ENCODE measurements around the gene EEF1E1.

The EEF1E1 gene

DNA sequence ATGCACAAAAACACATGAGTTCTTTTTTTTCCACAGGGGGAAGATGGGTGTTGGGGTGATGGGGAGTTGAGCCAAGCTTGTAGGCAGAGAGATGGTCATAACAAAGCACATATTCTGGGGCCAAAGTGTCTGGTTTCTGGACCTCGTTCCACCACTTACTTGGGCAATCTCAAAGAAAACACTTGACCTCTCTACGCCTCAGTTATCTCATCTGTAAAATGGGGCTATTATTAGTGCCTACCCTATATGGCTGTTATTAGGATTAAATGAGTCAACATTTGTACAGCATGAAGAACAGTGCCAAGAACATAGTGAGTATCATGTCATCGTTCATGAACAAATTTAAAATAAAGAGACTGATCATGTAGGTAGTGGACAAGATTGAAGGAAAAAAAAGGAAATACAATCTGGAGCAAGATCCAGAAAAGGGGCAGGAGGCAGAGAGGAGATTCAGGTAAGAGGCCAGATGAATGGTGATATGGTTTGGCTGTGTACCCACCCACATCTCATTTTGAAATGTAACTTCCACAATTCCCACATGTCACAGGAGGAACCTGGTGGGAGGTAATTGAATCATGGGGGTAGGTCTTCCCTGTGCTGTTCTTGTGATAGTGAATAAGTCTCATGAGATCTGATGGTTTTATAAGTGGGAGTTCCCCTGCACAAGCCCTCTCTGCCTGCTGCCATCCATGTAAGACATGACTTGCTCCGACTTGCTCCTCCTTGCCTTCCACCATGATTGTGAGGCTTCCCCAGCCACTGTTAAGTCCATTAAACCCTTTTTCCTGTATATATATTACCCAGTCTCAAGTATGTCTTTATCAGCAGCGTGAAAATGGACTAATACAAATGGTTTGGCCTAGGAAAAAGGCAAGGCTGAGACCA is 14.2 kb downstream of the EEF1E1 start:
- no peak overlapping the region for H3K4me3 ChIP-seq (ENCODE audit: low read length)
- H3K4me1 ChIP-seq (ENCODE audit: control insufficient read depth, insufficient read depth, low read length): peaks cover 27% of the 10 kb centered on the region
- no peak overlapping the region for H3K4me2 ChIP-seq (ENCODE audit: low read length)
- no peak overlapping the region for H3K9ac ChIP-seq (ENCODE audit: low read depth, low read length)
- peaks cover 47% of the 10 kb centered on the region for H3K36me3 ChIP-seq (ENCODE audit: insufficient read depth, low read length)
- H3K9me3 ChIP-seq (replicated peaks; ENCODE audit: low read length): no peaks in the 10 kb centered on the region
- H3K27me3 ChIP-seq (ENCODE audit: control insufficient read depth, insufficient read depth, low read length): no peaks in the 10 kb centered on the region

DNA sequence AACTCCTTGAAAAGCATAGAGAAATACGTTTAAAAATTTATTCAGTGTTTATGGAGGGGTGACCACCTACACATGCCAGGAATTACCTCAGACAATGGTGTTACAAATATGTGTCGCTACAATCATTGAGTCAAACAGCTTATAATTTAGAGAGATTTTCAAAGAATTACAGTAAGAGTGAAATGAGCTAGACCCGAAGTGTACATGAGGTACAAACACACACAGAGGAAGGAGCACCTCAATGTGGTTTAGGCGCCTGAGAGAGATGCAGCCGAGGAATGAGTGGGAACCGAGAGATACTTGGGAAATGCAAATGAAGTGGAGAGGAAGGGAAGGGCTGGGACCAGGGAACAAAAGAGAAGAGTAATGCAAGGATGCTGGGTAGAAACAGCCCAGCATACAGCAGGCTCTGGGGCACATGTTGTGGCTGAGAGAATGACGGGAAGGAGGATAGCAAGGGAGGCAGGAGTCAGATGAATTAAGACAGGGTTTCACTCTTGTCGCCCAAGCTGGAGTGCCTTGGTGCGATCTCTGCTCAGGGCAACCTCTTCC is 15.5 kb downstream of the EEF1E1 start:
- Histone ChIP-seq H3K9me3 (replicated peaks; ENCODE audit: low read length) (no peaks in the 10 kb centered on the region), H3K4me2 (ENCODE audit: low read length) (no peak overlapping the region), H3K4me1 (ENCODE audit: control insufficient read depth, insufficient read depth, low read length) (peaks cover 39% of the 10 kb centered on the region), H3K4me3 (ENCODE audit: low read length) (no peak overlapping the region), H3K27me3 (ENCODE audit: control insufficient read depth, insufficient read depth, low read length) (no peaks in the 10 kb centered on the region), H3K36me3 (ENCODE audit: insufficient read depth, low read length) (peaks cover 40% of the 10 kb centered on the region), H3K9ac (ENCODE audit: low read depth, low read length) (no peak overlapping the region)

DNA sequence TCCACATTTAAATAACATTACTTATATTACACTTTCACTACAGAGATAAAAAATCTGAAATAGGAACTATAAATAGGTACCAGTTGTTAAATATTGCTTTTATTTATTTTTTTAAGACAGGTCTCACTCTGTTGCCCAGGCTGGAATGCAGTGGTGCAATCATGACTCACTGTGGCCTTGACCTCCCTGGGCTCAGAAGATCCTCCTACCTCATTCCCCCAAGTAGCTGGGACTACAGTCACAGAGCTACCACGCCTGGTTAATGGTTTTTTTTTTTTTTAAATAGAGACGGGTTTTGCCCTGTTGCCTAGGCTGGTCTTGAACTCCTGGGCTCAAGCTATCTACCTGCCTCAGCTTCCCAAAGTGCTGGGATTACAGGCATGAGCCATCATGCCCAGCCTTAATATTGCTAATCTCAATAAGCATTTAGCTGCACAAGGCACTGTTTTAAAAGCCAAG is 17.3 kb downstream of the EEF1E1 start:
- Histone ChIP-seq H3K36me3 (ENCODE audit: insufficient read depth, low read length) (peaks cover 22% of the 10 kb centered on the region), H3K4me1 (ENCODE audit: control insufficient read depth, insufficient read depth, low read length) (peaks cover 53% of the 10 kb centered on the region), H3K9ac (ENCODE audit: low read depth, low read length) (peak overlapping the region; percentile 72), H3K9me3 (replicated peaks; ENCODE audit: low read length) (no peaks in the 10 kb centered on the region), H3K27me3 (ENCODE audit: control insufficient read depth, insufficient read depth, low read length) (no peaks in the 10 kb centered on the region), H3K4me2 (ENCODE audit: low read length) (peak overlapping the region; percentile 76), H3K4me3 (ENCODE audit: low read length) (peak overlapping the region; percentile 6)

DNA sequence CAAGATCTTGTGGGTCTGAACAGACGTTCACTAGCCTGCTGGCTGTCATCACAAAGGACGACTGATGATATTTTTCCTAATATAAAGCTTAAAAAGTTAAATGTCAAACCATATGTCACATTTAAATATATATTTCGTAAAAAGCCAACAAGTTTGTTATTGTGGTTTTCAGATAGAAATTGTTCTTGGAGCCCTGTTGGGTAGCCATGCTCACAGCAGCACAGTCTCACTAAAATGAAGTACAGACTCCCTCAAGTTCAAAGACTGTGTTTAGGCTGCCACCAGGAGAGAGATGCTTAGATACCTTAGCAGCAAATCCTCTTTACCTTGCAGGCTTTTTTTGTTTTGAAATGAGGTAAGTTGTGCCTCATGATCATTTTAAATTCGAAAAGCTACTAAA is 17.8 kb downstream of the EEF1E1 start:
- peaks cover 19% of the 10 kb centered on the region for H3K36me3 ChIP-seq (ENCODE audit: insufficient read depth, low read length)
- peak overlapping the region; percentile 76 for H3K4me2 ChIP-seq (ENCODE audit: low read length)
- no peaks in the 10 kb centered on the region for H3K9me3 ChIP-seq (replicated peaks; ENCODE audit: low read length)
- H3K4me1 ChIP-seq (ENCODE audit: control insufficient read depth, insufficient read depth, low read length): peaks cover 58% of the 10 kb centered on the region
- no peaks in the 10 kb centered on the region for H3K27me3 ChIP-seq (ENCODE audit: control insufficient read depth, insufficient read depth, low read length)
- H3K4me3 ChIP-seq (ENCODE audit: low read length): peak overlapping the region; percentile 6
- H3K9ac ChIP-seq (ENCODE audit: low read depth, low read length): peak overlapping the region; percentile 72

DNA sequence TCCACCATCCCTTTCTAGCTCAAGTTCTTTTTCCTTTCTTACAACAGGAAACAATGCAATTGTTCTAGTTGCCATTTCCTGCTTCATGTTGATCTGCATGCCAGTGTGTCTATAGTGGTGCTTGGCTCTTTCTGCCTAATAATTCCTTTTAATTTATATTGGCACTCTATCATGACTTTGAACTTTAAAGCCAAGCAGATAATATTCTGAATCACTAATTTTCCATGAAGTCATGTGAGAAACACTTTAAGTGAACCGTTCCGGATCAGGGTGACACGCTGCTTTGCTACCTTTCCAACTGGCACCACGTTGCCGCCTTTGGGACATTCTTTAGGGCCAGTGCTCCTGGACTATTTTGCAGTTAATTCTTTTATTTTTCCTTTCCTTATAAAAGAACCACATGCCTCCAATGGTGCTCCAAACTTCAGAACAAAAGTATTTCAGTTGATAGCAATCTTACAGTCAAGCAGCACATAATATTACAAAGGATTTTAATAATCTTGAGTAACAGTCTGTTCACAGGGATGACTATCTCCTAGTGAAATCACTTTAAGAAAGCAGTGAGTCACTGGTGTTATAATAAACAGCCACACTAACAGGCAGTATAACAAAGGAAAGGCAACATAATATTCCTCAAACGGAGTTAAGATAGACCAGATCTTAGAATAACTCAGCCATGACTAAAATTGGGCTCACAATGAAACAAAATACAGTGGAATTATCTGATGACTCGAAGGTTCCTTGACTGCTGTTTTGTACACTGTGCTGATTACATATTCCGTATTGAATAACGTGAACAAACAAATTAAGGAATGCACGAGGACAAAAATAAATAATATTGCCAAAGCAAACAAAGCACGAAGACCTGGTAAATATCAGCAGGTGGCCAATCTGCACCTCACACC is 19.1 kb downstream of the EEF1E1 start:
- Histone ChIP-seq H3K4me3 (ENCODE audit: low read length) (peak overlapping the region; percentile 42), H3K4me2 (ENCODE audit: low read length) (peak overlapping the region; percentile 76), H3K9me3 (replicated peaks; ENCODE audit: low read length) (no peaks in the 10 kb centered on the region), H3K4me1 (ENCODE audit: control insufficient read depth, insufficient read depth, low read length) (peaks cover 59% of the 10 kb centered on the region), H3K27me3 (ENCODE audit: control insufficient read depth, insufficient read depth, low read length) (no peaks in the 10 kb centered on the region), H3K9ac (ENCODE audit: low read depth, low read length) (peak overlapping the region; percentile 72), H3K36me3 (ENCODE audit: insufficient read depth, low read length) (peaks cover 6% of the 10 kb centered on the region)

DNA sequence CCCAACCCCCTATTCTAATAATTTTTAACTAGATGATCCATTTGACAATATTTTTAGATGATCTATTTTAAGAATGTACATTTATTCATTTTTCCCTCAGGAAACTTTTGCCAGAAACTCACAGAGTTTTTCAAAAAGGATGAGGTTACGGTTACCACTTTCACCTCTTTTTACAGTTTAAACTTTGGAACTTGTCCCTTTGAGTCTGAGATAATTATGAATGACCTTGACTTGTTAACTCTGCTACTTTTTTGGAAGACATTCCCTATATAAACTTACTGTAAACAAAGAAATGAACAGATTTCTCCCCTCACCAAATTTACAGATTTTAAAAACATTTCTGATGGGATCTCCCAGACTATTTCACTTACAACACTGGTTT is 19.8 kb downstream of the EEF1E1 start:
- Histone ChIP-seq H3K9ac (ENCODE audit: low read depth, low read length) (peak overlapping the region; percentile 72), H3K4me1 (ENCODE audit: control insufficient read depth, insufficient read depth, low read length) (peaks cover 59% of the 10 kb centered on the region), H3K27me3 (ENCODE audit: control insufficient read depth, insufficient read depth, low read length) (no peaks in the 10 kb centered on the region), H3K4me2 (ENCODE audit: low read length) (peak overlapping the region; percentile 71), H3K4me3 (ENCODE audit: low read length) (peak overlapping the region; percentile 8), H3K36me3 (ENCODE audit: insufficient read depth, low read length) (peaks cover under 1% of the 10 kb centered on the region), H3K9me3 (replicated peaks; ENCODE audit: low read length) (no peaks in the 10 kb centered on the region)

DNA sequence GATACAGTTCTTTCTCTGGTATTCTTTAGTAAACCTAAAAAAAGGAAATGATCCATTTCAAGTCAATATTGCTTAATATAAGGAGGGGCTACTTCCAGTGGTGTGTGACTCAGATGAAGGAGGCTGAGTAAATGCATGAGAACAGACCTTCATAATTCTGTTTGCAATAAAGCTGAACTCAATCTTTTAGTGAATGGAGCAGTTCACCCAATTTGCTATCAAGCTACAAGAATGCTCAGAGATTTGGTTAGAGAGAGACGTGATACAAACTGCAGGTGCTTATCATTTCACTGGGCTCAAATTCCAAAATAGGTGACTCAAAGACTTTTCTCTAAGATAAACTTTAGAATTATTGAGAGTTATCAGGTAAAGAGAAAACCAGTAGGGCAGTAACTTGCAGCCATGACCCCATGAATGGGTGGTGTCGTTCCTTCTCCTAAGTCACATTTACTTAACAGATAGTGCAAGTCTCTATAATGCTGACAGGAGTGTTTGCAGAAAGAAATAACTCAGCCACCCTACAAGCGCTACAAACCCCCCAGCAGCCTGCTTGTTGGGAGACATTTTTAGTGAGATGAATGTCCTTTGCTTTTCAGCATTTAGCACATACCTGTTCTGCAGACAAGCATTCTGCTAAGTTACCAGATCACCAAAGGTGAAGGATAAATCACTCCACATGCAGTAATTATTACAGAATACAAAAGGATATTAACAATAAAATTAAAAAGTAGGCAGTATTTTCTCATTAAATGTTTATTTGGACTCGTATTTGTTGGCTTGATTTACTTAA is 21.8 kb downstream of the EEF1E1 start:
- Histone ChIP-seq H3K4me3 (ENCODE audit: low read length) (peak overlapping the region; percentile 23), H3K9ac (ENCODE audit: low read depth, low read length) (peak overlapping the region; percentile 44)

DNA sequence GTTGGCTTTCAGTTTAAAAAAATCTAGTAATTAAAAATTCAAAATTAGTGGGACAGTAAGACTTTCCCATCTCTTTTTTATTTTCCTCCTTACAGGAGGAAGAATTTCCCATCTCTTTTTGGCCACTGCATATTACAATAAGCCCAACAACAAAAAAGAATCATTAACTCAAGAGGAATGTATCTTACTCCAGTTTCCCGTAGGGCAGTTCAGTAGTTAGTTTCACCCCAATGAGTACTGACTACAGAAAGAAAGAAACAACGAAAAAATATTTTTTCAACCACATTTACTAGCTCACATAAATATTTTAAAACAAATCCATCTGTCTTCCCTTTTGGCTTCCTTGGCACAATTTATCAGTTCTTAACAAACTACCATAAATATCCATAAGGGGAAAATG is 23.2 kb downstream of the EEF1E1 start:
- Histone ChIP-seq H3K9me3 (replicated peaks; ENCODE audit: low read length) (no peaks in the 10 kb centered on the region), H3K4me3 (ENCODE audit: low read length) (no peak overlapping the region), H3K27me3 (ENCODE audit: control insufficient read depth, insufficient read depth, low read length) (no peaks in the 10 kb centered on the region), H3K9ac (ENCODE audit: low read depth, low read length) (no peak overlapping the region), H3K36me3 (ENCODE audit: insufficient read depth, low read length) (no peaks in the 10 kb centered on the region), H3K4me1 (ENCODE audit: control insufficient read depth, insufficient read depth, low read length) (peaks cover 39% of the 10 kb centered on the region), H3K4me2 (ENCODE audit: low read length) (no peak overlapping the region)

More for the DNA sequence above, 21.8 kb downstream of the EEF1E1 start:
- Histone ChIP-seq H3K36me3 (ENCODE audit: insufficient read depth, low read length) (no peaks in the 10 kb centered on the region), H3K4me2 (ENCODE audit: low read length) (peak overlapping the region; percentile 54), H3K9me3 (replicated peaks; ENCODE audit: low read length) (no peaks in the 10 kb centered on the region), H3K27me3 (ENCODE audit: control insufficient read depth, insufficient read depth, low read length) (no peaks in the 10 kb centered on the region), H3K4me1 (ENCODE audit: control insufficient read depth, insufficient read depth, low read length) (peaks cover 51% of the 10 kb centered on the region)

DNA sequence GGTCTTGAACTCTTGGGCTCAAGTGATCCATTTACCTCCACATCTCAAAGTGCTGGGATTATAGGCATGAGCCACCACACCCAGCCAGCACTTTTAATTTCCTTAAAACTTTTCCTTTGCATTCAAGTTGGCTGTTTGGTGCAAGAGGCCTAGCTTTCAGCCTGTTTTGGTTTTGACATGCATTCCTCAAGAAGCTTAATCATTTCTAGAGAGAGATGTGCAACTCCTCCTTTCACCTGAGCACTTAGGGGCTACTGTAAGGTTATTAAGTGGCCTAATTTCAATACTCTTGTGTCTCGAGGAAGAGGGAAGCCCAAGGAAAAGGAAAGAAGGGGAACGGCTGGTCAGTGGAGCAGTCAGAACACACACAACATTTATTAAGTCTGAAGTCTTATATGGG is 24.4 kb downstream of the EEF1E1 start:
- Histone ChIP-seq H3K27me3 (ENCODE audit: control insufficient read depth, insufficient read depth, low read length) (no peaks in the 10 kb centered on the region), H3K36me3 (ENCODE audit: insufficient read depth, low read length) (no peaks in the 10 kb centered on the region), H3K4me3 (ENCODE audit: low read length) (no peak overlapping the region), H3K4me1 (ENCODE audit: control insufficient read depth, insufficient read depth, low read length) (peaks cover 31% of the 10 kb centered on the region), H3K9me3 (replicated peaks; ENCODE audit: low read length) (no peaks in the 10 kb centered on the region), H3K4me2 (ENCODE audit: low read length) (no peak overlapping the region), H3K9ac (ENCODE audit: low read depth, low read length) (no peak overlapping the region)

DNA sequence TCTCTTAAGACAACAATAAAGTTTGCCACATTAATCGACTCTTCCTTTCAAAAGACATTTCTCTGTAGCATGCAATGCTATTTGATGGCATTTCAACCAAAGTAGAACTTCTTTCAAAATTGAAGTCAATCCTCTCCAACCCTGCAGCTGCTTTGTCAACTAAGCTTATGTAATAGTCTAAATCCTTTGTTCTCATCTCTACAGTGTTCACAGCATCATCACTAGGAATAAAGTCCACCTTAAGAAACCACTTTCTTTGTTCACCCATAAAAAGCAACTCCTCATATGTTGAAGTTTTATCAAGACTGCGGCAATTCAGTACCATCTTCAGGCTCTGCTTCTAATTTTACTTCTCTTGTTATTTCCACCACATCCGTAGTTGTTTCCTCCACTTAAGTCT is 26.6 kb downstream of the EEF1E1 start:
- H3K36me3 ChIP-seq (ENCODE audit: insufficient read depth, low read length): no peaks in the 10 kb centered on the region
- peaks cover 12% of the 10 kb centered on the region for H3K4me1 ChIP-seq (ENCODE audit: control insufficient read depth, insufficient read depth, low read length)
- H3K9me3 ChIP-seq (replicated peaks; ENCODE audit: low read length): no peaks in the 10 kb centered on the region
- H3K4me3 ChIP-seq (ENCODE audit: low read length): no peak overlapping the region
- no peak overlapping the region for H3K9ac ChIP-seq (ENCODE audit: low read depth, low read length)
- H3K27me3 ChIP-seq (ENCODE audit: control insufficient read depth, insufficient read depth, low read length): no peaks in the 10 kb centered on the region
- no peak overlapping the region for H3K4me2 ChIP-seq (ENCODE audit: low read length)
